ENCODE results near the gene GPR153. TPM values are rescaled to one million over a fixed set of nuclear protein-coding genes. Genes with fewer than 3 reads are reported as not detected.

Gene GPR153
- total and polyA plus RNA-seq, 2 of the 13 experiments (the other 11 are each of a cell fraction or from before 2014, with no cell fraction given) = 0.22 to 0.31 TPM

- TF ChIP-seq GMEB2 (CRISPR knock-in tag; IDR thresholded peaks at IDR 0.05; ENCODE audit: low read depth) = peak; percentile 32; the same call in 1 of the 2 replicates
- TF ChIP-seq EHMT2 (IDR thresholded peaks at IDR 0.05; ENCODE audit: borderline replicate concordance, low read depth, low read length) = peak; percentile 76; the same call in 1 of the 2 replicates
- TF ChIP-seq ELF4 (CRISPR knock-in tag; IDR thresholded peaks at IDR 0.05; ENCODE audit: borderline replicate concordance) = no peak
- TF ChIP-seq CCDC6 (CRISPR knock-in tag; IDR thresholded peaks at IDR 0.05) = peak; percentile 96
- TF ChIP-seq MYC (CRISPR knock-in tag; IDR thresholded peaks at IDR 0.05; ENCODE audit: borderline replicate concordance) = peak; percentile 86
- peak; percentile 95 for TF ChIP-seq MYPOP (CRISPR knock-in tag; IDR thresholded peaks at IDR 0.05)
- peak; percentile 99 for TF ChIP-seq ZBED4 (CRISPR knock-in tag; IDR thresholded peaks at IDR 0.05; ENCODE audit: borderline replicate concordance)
- TF ChIP-seq ZNF503 (CRISPR knock-in tag; IDR thresholded peaks at IDR 0.05) = peak; percentile 90
- peak; percentile 94 for TF ChIP-seq HMGXB3 (CRISPR knock-in tag; IDR thresholded peaks at IDR 0.05; ENCODE audit: borderline replicate concordance)
- peak; percentile 99 for TF ChIP-seq SALL1 (CRISPR knock-in tag; IDR thresholded peaks at IDR 0.05)
- TF ChIP-seq NPAS2 (CRISPR knock-in tag; IDR thresholded peaks at IDR 0.05; ENCODE audit: borderline replicate concordance) = no peak
- TF ChIP-seq ZNF468 (CRISPR knock-in tag; IDR thresholded peaks at IDR 0.05) = peak; percentile 86; the same call in 1 of the 2 replicates
- TF ChIP-seq CBFB (CRISPR knock-in tag; IDR thresholded peaks at IDR 0.05) = peak; percentile 93; the same call in 1 of the 2 replicates
These were observed 15.6 kb downstream of the GPR153 start (continued) for GRCh38 chr1:6245086-6245868.

Measured in HepG2 (cell line).